ENCODE results near the gene PTPRCAP.
"Not testable (repeated sequence)": the region's sequence is repeated elsewhere in the genome, so short reads cannot be mapped to it uniquely, and the experiment has no call there.

DNA sequence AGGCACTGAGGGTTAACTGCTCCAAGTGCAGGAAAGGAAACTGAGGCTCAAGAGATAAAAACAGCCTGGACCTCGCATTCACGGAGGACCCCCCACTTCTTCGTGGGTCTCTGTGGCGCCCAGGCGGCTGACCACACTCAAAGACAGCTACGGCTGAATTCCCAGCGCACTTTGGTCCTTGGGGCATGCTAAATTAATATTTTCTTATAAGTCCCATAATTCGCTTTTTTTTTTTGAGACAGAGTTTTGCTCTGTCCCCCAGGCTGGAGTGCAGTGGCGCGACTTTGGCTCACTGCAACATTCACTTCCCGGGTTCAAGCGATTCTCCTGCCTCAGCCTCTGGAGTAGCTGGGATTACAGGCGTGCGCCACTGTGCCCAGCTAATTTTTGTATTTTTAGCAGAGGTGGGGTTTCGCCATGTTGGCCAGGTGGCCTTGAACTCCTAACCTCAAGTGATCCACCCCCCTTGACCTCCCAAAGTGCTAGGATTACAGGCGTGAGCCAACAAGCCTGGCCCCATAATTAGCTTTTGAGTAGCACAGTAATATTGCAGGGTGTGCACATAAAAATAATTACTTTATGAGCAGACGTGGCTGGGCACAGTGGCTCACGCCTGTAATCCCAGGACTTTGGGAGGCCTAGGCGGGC lies 35.2 kb downstream of the PTPRCAP start:
- TF ChIP-seq, protein P1, sequence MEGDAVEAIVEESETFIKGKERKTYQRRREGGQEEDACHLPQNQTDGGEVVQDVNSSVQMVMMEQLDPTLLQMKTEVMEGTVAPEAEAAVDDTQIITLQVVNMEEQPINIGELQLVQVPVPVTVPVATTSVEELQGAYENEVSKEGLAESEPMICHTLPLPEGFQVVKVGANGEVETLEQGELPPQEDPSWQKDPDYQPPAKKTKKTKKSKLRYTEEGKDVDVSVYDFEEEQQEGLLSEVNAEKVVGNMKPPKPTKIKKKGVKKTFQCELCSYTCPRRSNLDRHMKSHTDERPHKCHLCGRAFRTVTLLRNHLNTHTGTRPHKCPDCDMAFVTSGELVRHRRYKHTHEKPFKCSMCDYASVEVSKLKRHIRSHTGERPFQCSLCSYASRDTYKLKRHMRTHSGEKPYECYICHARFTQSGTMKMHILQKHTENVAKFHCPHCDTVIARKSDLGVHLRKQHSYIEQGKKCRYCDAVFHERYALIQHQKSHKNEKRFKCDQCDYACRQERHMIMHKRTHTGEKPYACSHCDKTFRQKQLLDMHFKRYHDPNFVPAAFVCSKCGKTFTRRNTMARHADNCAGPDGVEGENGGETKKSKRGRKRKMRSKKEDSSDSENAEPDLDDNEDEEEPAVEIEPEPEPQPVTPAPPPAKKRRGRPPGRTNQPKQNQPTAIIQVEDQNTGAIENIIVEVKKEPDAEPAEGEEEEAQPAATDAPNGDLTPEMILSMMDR (IDR thresholded peaks at IDR 0.05) = peak in 1 of 6 experiments; percentile 10
- not testable (repeated sequence) for TF ChIP-seq POLR2A (IDR thresholded peaks at IDR 0.05)
